RWPE1 (cell line): ENCODE results near the gene STARD5.

Experiments
- CTCF ChIA-PET: fragments of 350-600 bp; sonication (Branson Sonifier 250); formaldehyde crosslinking; extraction: SDS; loops from one replicate; lab custom pipeline; 2021; lab: Yijun Ruan, JAX
- POLR2A ChIA-PET: fragments of 400-600 bp; formaldehyde crosslinking; extraction: SDS; loops from one replicate; lab custom pipeline; 2020; ENCODE audit warnings: antibody characterized with exemption; ENCODE audit not compliant: low non-redundant PET; lab: Yijun Ruan, JAX
- DNase-seq: peaks from one replicate; pipeline ENCODE4 v3.0.0; 2012; ENCODE audit warnings: low spot score
- H3K27ac ChIP-seq: fragments of 450-650 bp; 2 replicates; pipeline ENCODE4 v1.5.1; 2017
- TF ChIP-seq, protein P1 (sequence below): fragments of 450-650 bp; conservative IDR thresholded peaks from 2 replicates; pipeline ENCODE4 v1.5.1; 2017; ENCODE audit warnings: low read depth, mild to moderate bottlenecking

The STARD5 gene

DNA sequence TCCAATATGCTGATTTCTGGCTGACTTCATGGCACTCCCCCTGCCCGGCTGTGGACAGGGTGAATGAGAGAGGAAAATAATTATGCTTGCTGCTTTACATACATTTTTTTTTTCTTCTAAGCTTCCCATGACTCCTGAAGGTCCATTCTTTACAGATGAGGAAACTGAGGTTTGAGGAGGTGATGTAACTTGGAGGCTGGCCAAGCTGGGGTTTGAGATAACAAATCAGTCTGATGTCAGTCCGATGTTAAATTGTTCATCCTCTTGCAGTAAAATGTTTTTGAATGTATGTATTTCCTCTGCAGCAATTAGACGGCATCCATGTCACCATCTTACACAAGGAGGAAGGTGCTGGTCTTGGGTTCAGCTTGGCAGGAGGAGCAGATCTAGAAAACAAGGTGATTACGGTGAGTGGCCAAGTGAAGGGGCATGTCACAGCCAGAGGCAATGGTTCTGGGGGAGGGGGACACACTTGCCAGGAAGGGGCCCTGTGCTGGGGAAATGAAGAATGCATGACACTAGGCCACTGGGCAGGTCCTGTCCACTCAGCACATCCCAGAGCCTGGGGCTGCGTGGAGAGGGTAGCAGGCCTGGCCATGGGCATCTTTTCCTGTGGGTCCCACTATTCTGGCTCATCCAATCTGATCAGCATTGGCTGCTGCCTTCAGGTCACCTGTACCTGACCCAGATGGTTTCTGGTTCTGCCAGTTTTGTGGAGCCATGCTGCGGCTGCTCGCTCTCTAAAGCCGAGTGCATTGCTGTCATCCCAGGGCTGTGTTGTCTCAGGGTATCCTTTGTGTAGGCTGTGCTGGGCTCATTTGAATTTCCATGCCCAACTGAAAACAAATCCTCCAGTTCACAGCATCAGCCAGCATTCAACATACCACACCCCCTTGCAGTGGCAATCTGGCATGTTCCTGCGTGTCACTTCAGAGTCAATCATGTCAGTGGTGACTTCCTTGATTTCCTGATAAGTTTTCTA is 20.4 kb downstream of the STARD5 start:
- ChIA-PET CTCF (no interaction called here), POLR2A (no interaction called here)
- TF ChIP-seq, protein P1, sequence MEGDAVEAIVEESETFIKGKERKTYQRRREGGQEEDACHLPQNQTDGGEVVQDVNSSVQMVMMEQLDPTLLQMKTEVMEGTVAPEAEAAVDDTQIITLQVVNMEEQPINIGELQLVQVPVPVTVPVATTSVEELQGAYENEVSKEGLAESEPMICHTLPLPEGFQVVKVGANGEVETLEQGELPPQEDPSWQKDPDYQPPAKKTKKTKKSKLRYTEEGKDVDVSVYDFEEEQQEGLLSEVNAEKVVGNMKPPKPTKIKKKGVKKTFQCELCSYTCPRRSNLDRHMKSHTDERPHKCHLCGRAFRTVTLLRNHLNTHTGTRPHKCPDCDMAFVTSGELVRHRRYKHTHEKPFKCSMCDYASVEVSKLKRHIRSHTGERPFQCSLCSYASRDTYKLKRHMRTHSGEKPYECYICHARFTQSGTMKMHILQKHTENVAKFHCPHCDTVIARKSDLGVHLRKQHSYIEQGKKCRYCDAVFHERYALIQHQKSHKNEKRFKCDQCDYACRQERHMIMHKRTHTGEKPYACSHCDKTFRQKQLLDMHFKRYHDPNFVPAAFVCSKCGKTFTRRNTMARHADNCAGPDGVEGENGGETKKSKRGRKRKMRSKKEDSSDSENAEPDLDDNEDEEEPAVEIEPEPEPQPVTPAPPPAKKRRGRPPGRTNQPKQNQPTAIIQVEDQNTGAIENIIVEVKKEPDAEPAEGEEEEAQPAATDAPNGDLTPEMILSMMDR = no peak
- H3K27ac ChIP-seq = peak overlapping the region; percentile 36
- DNase-seq = no peak

DNA sequence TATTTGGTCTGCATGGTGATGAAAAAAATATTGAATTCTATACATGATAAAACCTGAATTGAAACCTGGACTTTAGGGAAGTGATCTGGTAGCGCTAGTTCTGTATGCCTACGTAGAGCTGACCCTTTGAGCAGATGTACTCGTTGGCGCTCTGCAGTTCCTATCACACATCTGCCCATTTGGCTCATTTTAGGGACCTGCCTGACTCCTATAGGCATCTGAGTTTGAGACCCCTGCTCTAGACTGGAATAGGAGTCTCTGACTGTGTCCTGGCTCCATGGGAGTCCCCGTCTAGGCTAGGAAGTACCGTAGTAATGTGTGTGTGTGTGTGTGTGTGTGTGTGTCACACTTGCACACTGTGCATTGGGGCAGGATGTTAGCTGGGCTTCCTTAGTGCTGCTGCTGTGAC is 21.2 kb downstream of the STARD5 start:
- POLR2A ChIA-PET = no interaction called here
- TF ChIP-seq, protein P1 = no peak
- no peak overlapping the region for H3K27ac ChIP-seq
- CTCF ChIA-PET = no interaction called here
- DNase-seq = no peak

DNA sequence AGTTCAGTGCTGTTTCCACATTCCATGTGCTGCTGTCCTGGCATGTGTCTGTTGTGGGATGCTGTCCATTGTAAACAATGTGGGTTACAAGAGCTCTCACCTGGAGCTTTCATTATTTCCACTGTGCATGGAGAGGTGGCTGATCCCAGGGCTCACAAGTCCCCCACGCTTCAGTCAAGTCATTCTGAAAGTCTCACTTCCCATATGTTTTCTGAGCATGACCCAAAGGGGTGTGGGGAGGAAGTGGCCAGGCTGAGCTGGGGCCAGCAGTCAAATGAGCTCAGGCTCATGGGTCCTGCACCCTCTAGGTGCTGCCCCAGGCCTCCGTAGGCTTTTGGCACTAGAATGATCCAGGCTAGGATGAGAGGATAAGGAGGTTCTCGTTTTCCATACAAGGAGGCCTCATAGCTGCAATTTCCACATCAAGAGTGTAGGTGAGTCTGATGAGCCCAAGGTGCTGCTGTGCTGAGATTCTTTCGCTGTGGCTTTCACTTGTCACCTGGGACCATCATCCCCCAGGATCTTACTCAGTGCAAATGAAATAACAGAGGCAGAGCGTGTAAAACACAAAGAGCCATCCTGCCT is 22.0 kb downstream of the STARD5 start:
- no peak for DNase-seq
- TF ChIP-seq, protein P1 = no peak
- POLR2A ChIA-PET = no interaction called here
- H3K27ac ChIP-seq = no peak overlapping the region
- CTCF ChIA-PET = no interaction called here

DNA sequence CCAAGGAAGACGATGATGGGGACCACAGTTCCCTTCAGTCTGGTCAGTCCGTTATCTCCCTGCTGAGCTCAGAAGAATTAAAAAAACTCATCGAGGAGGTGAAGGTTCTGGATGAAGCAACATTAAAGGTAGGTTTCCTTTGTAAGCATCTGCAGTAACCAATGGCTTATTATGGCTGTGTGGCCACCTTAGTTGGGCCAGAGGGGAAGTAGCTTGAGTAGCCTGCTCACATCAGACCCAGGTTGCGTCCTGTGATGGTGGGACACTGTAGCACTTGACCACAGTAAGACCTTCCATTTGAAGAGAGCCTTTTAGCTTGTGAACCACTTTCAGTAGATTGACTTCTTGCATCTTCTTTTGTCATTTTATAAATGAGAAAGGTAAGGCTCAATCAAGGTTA is 22.6 kb downstream of the STARD5 start:
- TF ChIP-seq, protein P1 = no peak
- ChIA-PET POLR2A (no interaction called here), CTCF (no interaction called here)
- no peak overlapping the region for H3K27ac ChIP-seq
- DNase-seq = no peak

DNA sequence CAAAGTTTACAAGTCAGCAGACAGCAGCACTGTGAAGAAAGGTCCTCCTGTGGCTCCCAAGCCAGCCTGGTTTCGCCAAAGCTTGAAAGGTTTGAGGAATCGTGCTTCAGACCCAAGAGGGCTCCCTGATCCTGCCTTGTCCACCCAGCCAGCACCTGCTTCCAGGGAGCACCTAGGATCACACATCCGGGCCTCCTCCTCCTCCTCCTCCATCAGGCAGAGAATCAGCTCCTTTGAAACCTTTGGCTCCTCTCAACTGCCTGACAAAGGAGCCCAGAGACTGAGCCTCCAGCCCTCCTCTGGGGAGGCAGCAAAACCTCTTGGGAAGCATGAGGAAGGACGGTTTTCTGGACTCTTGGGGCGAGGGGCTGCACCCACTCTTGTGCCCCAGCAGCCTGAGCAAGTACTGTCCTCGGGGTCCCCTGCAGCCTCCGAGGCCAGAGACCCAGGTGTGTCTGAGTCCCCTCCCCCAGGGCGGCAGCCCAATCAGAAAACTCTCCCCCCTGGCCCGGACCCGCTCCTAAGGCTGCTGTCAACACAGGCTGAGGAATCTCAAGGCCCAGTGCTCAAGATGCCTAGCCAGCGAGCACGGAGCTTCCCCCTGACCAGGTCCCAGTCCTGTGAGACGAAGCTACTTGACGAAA is 24.2 kb downstream of the STARD5 start:
- POLR2A ChIA-PET = no interaction called here
- H3K27ac ChIP-seq = no peak overlapping the region
- TF ChIP-seq, protein P1 = no peak
- no peak for DNase-seq
- CTCF ChIA-PET = interaction anchor here (1.2 kb wide), 1 partner anchor 33 kb away, joined by 3 read pairs; no protein-coding TSS in a partner anchor

DNA sequence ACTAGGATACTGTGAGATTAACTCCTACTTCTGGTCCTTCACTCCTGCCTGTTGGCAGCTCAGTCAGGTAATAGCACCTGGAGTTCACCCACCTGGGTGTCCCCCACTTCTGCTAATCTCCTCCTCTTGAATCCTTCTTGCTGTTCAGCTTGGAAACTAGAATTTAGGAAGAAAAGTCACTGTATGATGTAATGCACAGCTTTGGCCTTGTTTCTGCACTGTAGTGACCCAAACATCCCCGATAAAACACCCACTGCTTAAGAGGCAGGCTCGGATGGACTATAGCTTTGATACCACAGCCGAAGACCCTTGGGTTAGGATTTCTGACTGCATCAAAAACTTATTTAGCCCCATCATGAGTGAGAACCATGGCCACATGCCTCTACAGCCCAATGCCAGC is 24.8 kb downstream of the STARD5 start:
- ChIA-PET POLR2A (no interaction called here), CTCF (interaction anchor here (1.2 kb wide), 1 partner anchor 33 kb away, joined by 3 read pairs; no protein-coding TSS in a partner anchor)
- DNase-seq = no peak
- TF ChIP-seq, protein P1 = no peak
- no peak overlapping the region for H3K27ac ChIP-seq
